H1 (cell line): ENCODE results near the gene USP20. TPM values are rescaled to one million over a fixed set of nuclear protein-coding genes. Genes with fewer than 3 reads are reported as not detected.

ENCODE experiments used
- ATF2 ChIP-seq: IDR thresholded peaks from 2 replicates; pipeline ENCODE4 v1.6.1; 2012; ENCODE audit warnings: low read length, inconsistent platforms
- BACH1 ChIP-seq: IDR thresholded peaks from 2 replicates; pipeline ENCODE4 v1.6.1; 2012; ENCODE audit warnings: low read length, improper control_type of control experiment
- BRCA1 ChIP-seq: IDR thresholded peaks from 2 replicates; pipeline ENCODE4 v1.6.1; 2012; ENCODE audit warnings: low read depth, low read length, improper control_type of control experiment
- CEBPB ChIP-seq: IDR thresholded peaks from 2 replicates; pipeline ENCODE4 v1.6.1; 2012; ENCODE audit warnings: low read depth, low read length
- CHD1 ChIP-seq: IDR thresholded peaks from 2 replicates; pipeline ENCODE4 v1.6.1; 2012; ENCODE audit warnings: low read depth, low read length, improper control_type of control experiment
- CTBP2 ChIP-seq: IDR thresholded peaks from 2 replicates; pipeline ENCODE4 v1.7.0; 2011; ENCODE audit warnings: borderline replicate concordance, mild to moderate bottlenecking, moderate library complexity, mixed read lengths, low read length; ENCODE audit not compliant: insufficient read depth, insufficient read length
- EZH2 ChIP-seq: fragments of 200-600 bp; sonication (generic); IDR thresholded peaks from 2 replicates; pipeline ENCODE4 v1.7.1; 2012; ENCODE audit warnings: low read depth, mild to moderate bottlenecking, moderate library complexity, low read length, inconsistent platforms; ENCODE audit not compliant: severe bottlenecking
- HDAC2 ChIP-seq, 2 experiments: fragments of 300-600 bp in 1 of 2; sonication (generic) in 1 of 2; IDR thresholded peaks; 2 replicates each; pipeline ENCODE4 v1.6.1; 2011 to 2012; ENCODE audit warnings: low read depth in 2 of 2, low read length in 2 of 2, mild to moderate bottlenecking in 2 of 2, moderate library complexity in 2 of 2, borderline replicate concordance in 1 of 2, inconsistent platforms in 1 of 2
- JUN ChIP-seq: IDR thresholded peaks from 2 replicates; pipeline ENCODE4 v1.6.1; 2011; ENCODE audit warnings: low read depth, mild to moderate bottlenecking, improper control_type of control experiment, low read length
- KDM4A ChIP-seq: IDR thresholded peaks from one replicate; pipeline ENCODE4 v1.7.1; 2012; ENCODE audit warnings: low read depth, mild to moderate bottlenecking, moderate library complexity, low read length, inconsistent platforms; ENCODE audit not compliant: severe bottlenecking
- POLR2A ChIP-seq, 2 experiments: IDR thresholded peaks; 1 replicate in 1 of 2; 2 replicates in 1 of 2; pipeline ENCODE4 v1.6.1; 2011; ENCODE audit warnings: low read depth in 2 of 2, low read length in 2 of 2, mild to moderate bottlenecking in 2 of 2; ENCODE audit errors: control extremely low read depth in 1 of 2
- RFX5 ChIP-seq: IDR thresholded peaks from 2 replicates; pipeline ENCODE4 v1.6.1; 2011; ENCODE audit warnings: low read depth, low read length, improper control_type of control experiment, borderline replicate concordance
- RXRA ChIP-seq: IDR thresholded peaks from 2 replicates; pipeline ENCODE4 v1.6.1; 2011; ENCODE audit warnings: low read depth, mild to moderate bottlenecking, low read length, moderate library complexity; ENCODE audit not compliant: insufficient read depth
- SIN3A ChIP-seq, 2 experiments: IDR thresholded peaks in 1 of 2; conservative IDR thresholded peaks in 1 of 2; 2 replicates each; pipeline ENCODE4 v1.6.1; 2011 to 2012; ENCODE audit warnings: low read length in 2 of 2, improper control_type of control experiment in 1 of 2, low read depth in 1 of 2, mild to moderate bottlenecking in 1 of 2
- SIX5 ChIP-seq: IDR thresholded peaks from 2 replicates; pipeline ENCODE4 v1.6.1; 2011; ENCODE audit warnings: mild to moderate bottlenecking, low read depth, low read length
- SP1 ChIP-seq: IDR thresholded peaks from 2 replicates; pipeline ENCODE4 v1.6.1; 2011; ENCODE audit warnings: low read depth, low read length
- SP2 ChIP-seq: IDR thresholded peaks from 2 replicates; pipeline ENCODE4 v1.6.1; 2012; ENCODE audit warnings: mild to moderate bottlenecking, low read length, inconsistent platforms
- SP4 ChIP-seq: IDR thresholded peaks from 2 replicates; pipeline ENCODE4 v1.6.1; 2012; ENCODE audit warnings: low read length, inconsistent platforms
- SRF ChIP-seq: IDR thresholded peaks from 2 replicates; pipeline ENCODE4 v1.6.1; 2011; ENCODE audit warnings: mild to moderate bottlenecking, low read depth, low read length, moderate library complexity
- TCF12 ChIP-seq: IDR thresholded peaks from 2 replicates; pipeline ENCODE4 v1.6.1; 2011; ENCODE audit warnings: low read depth, mild to moderate bottlenecking, low read length
- YY1 ChIP-seq: IDR thresholded peaks from 2 replicates; pipeline ENCODE4 v1.6.1; 2011; ENCODE audit warnings: low read depth, mild to moderate bottlenecking, low read length
- polyA plus RNA-seq, 7 experiments: library from polyadenylated mRNA; depleted of rRNA in 3 of 7; stranded (reverse) in 5 of 7; unstranded in 2 of 7; fragments of >200 nt in 5 of 7; fragments of 200-250 nt in 2 of 7; gene quantifications; 1 replicate in 5 of 7; 2 replicates in 1 of 7; 4 replicates in 1 of 7; pipeline versions ENCODE4 v1.2.1 to v1.2.3, GENCODE V29; 2011 to 2013; ENCODE audit warnings: missing spikeins in 2 of 7, mixed read lengths in 2 of 7
- total RNA-seq: library from RNA; stranded (reverse); fragmentation: NEBNext Ultra II Directional; extraction: Animal tissue kit (Norgen Biotek cat#: 25700); gene quantifications from 2 replicates; pipeline ENCODE4 v1.2.1, GENCODE V29; 2021
- TF ChIP-seq, protein P1 (sequence below): IDR thresholded peaks from 2 replicates; pipeline ENCODE4 v1.6.1; 2011; ENCODE audit warnings: low read length, improper control_type of control experiment

USP20 gene
- total and polyA plus RNA-seq, 2 of the 8 experiments (the other 6 are each of a cell fraction or from before 2014, with no cell fraction given), result 13.4 to 23.0 TPM

DNA sequence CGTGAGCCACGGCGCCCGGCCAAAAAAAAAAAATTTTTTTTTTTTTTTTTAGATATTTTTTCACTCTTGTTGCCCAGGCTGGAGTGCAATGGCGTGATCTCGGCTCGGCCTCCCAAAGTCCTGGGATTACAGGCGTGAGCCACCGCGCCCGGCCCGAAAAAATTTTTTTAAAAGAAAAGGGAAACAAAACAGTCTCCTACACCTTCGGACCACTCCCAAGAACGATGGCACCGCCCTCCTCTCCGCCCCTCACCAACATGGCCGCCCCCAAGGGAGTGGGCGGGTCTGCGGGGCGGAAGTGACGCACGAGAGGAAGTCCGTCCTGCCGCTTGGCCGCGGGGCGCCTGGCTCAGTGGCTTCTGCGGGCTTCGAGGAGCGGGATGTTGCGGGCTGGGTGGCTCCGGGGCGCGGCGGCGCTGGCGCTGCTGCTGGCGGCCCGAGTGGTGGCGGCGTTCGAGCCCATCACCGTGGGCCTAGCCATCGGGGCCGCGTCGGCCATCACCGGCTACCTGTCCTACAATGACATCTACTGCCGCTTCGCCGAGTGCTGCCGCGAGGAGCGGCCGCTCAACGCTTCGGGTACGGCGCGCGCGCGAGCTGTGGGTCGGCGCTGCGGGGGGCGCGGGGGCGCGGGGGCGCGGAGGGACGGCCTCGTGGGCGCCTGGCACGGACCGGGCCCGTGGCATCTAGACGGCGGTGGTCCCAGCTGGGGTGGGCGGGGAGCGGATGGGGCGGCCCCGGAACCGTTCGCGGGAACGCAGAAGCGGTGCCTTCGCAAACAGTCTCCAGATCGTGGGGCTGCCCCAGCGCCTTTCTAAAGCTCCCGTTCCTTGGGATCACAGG lies 32.2 kb upstream of the USP20 start, which contains the start of gene TOR1B (continued):
- TF ChIP-seq, protein P1, sequence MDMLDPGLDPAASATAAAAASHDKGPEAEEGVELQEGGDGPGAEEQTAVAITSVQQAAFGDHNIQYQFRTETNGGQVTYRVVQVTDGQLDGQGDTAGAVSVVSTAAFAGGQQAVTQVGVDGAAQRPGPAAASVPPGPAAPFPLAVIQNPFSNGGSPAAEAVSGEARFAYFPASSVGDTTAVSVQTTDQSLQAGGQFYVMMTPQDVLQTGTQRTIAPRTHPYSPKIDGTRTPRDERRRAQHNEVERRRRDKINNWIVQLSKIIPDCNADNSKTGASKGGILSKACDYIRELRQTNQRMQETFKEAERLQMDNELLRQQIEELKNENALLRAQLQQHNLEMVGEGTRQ, result no peak
- TF ChIP-seq HDAC2 (IDR thresholded peaks at IDR 0.05; ENCODE audit: borderline replicate concordance in 1 of 2, low read depth in 2 of 2, low read length in 2 of 2) (no peak), YY1 (peak; percentile 99), SP1 (peak; percentile 27; the same call in 1 of the 2 replicates), BACH1 (no peak), CEBPB (no peak), SIN3A (conservative IDR thresholded peaks at IDR 0.05 in 1 of 2, IDR thresholded peaks at IDR 0.05 in 1 of 2; ENCODE audit: low read depth in 1 of 2, low read length in 2 of 2) (0 out of 4 replicates have a peak, but pooled peaks have one; percentile 43 to 57), SRF (0 out of 2 replicates have a peak, but pooled peaks have one; percentile 1), SIX5 (peak; percentile 25; the same call in 1 of the 2 replicates), ATF2 (no peak), RXRA (no peak), JUN (no peak), SP2 (no peak), KDM4A (peak; percentile 96), CHD1 (no peak), TCF12 (no peak), BRCA1 (no peak), POLR2A (IDR thresholded peaks at IDR 0.05; ENCODE audit: control extremely low read depth in 1 of 2, low read depth in 2 of 2, low read length in 2 of 2) (peak in 1 of 2 experiments; percentile 79; a peak in 2 of 3 replicates), CTBP2 (no peak), RFX5 (no peak), EZH2 (no peak), SP4 (no peak)
